Eye (tissue), 1 donor: ENCODE measurements around the gene CCDC54.
"Not testable (repeated sequence)": the region's sequence is repeated elsewhere in the genome, so short reads cannot be mapped to it uniquely, and the experiment has no call there.

Experiments
- DNase-seq: peaks from one replicate; pipeline ENCODE4 v3.0.0-alpha.2; 2015

The CCDC54 gene

GRCh38 chr3:107377151-107377550 lies at the start of gene CCDC54:
Gene CCDC54, plus strand, starts transcription at chr3:107377439. Its CDS starts 149 bp downstream, at chr3:107377588.
- no peak for DNase-seq

GRCh38 chr3:107328069-107328468 lies 49.2 kb upstream of the CCDC54 start:
- DNase-seq, result no peak

GRCh38 chr3:107329088-107329487 lies 48.2 kb upstream of the CCDC54 start:
- no peak for DNase-seq

GRCh38 chr3:107339690-107340089 lies 37.5 kb upstream of the CCDC54 start:
- not testable (repeated sequence) for DNase-seq

- no peak for DNase-seq
Measured at GRCh38 chr3:107344722-107345121, 32.5 kb upstream of the CCDC54 start.

- DNase-seq, result peak; percentile 3
Measured at GRCh38 chr3:107345822-107346405, 31.3 kb upstream of the CCDC54 start.

GRCh38 chr3:107346564-107346963 lies 30.7 kb upstream of the CCDC54 start:
- no peak for DNase-seq

- no peak for DNase-seq
Measured at GRCh38 chr3:107347751-107348150, 29.5 kb upstream of the CCDC54 start.

GRCh38 chr3:107356706-107357105 lies 20.5 kb upstream of the CCDC54 start:
- DNase-seq, result no peak

- no peak for DNase-seq
Measured at GRCh38 chr3:107361633-107362032, 15.6 kb upstream of the CCDC54 start.

GRCh38 chr3:107365051-107365450 lies 12.2 kb upstream of the CCDC54 start:
- no peak for DNase-seq

- no peak for DNase-seq
Measured at GRCh38 chr3:107366766-107367165, 10.5 kb upstream of the CCDC54 start.

- no peak for DNase-seq
Measured at GRCh38 chr3:107367353-107367752, 9.9 kb upstream of the CCDC54 start.

- DNase-seq, result no peak
Measured at GRCh38 chr3:107368654-107369398, 8.4 kb upstream of the CCDC54 start.

GRCh38 chr3:107369791-107370190 lies 7.4 kb upstream of the CCDC54 start:
- DNase-seq, result no peak

- no peak for DNase-seq
Measured at GRCh38 chr3:107370907-107371306, 6.3 kb upstream of the CCDC54 start.

- DNase-seq, result no peak
Measured at GRCh38 chr3:107372506-107372905, 4.7 kb upstream of the CCDC54 start.

GRCh38 chr3:107373896-107374295 lies 3.3 kb upstream of the CCDC54 start:
- DNase-seq, result no peak

- no peak for DNase-seq
Measured at GRCh38 chr3:107375682-107376081, 1.6 kb upstream of the CCDC54 start.

GRCh38 chr3:107382631-107383030 lies 5.4 kb downstream of the CCDC54 start:
- DNase-seq, result no peak

- DNase-seq, result no peak
Measured at GRCh38 chr3:107384428-107384827, 7.2 kb downstream of the CCDC54 start.

- DNase-seq, result no peak
Measured at GRCh38 chr3:107384907-107385306, 7.7 kb downstream of the CCDC54 start.

GRCh38 chr3:107387555-107387954 lies 10.3 kb downstream of the CCDC54 start:
- DNase-seq, result no peak

- DNase-seq, result no peak
Measured at GRCh38 chr3:107392549-107393165, 15.4 kb downstream of the CCDC54 start.
